Measurements from ENCODE around the gene MT1M.

MT1M gene

GRCh38 chr16:56649271-56649670 lies 16.8 kb downstream of the MT1M start:
- DNase-seq (ENCODE audit: low read depth): no peak
- H3K4me3 ChIP-seq (replicated peaks; ENCODE audit: low read depth, low read length): no peak overlapping the region
- no peak for TF ChIP-seq CTCF (IDR thresholded peaks at IDR 0.05; ENCODE audit: low read length, missing control alignments)

- no peak for TF ChIP-seq CTCF (IDR thresholded peaks at IDR 0.05; ENCODE audit: low read length, missing control alignments)
- no peak for DNase-seq (ENCODE audit: low read depth)
- H3K4me3 ChIP-seq (replicated peaks; ENCODE audit: low read depth, low read length): no peak overlapping the region
Observed at GRCh38 chr16:56649820-56650219, 17.4 kb downstream of the MT1M start.

- no peak for TF ChIP-seq CTCF (IDR thresholded peaks at IDR 0.05; ENCODE audit: low read length, missing control alignments)
- no peak for DNase-seq (ENCODE audit: low read depth)
Observed at GRCh38 chr16:56651586-56651985, 19.1 kb downstream of the MT1M start, which contains the start of gene MT1B. Gene MT1B (plus strand): TSS chr16:56651886. CDS start chr16:56651954, 68 bp downstream.

GRCh38 chr16:56652600-56652999 lies 20.1 kb downstream of the MT1M start:
- H3K4me3 ChIP-seq (replicated peaks; ENCODE audit: low read depth, low read length): no peak overlapping the region
- TF ChIP-seq CTCF (IDR thresholded peaks at IDR 0.05; ENCODE audit: low read length, missing control alignments): no peak
- DNase-seq (ENCODE audit: low read depth): no peak

More at GRCh38 chr16:56651586-56651985, 19.1 kb downstream of the MT1M start, which contains the start of gene MT1B:
- no peak within 1 kb of the TSS for H3K4me3 ChIP-seq (replicated peaks; ENCODE audit: low read depth, low read length)

- TF ChIP-seq CTCF (IDR thresholded peaks at IDR 0.05; ENCODE audit: low read length, missing control alignments): no peak
- no peak for DNase-seq (ENCODE audit: low read depth)
- H3K4me3 ChIP-seq (replicated peaks; ENCODE audit: low read depth, low read length): no peak overlapping the region
Observed at GRCh38 chr16:56653218-56653617, 20.8 kb downstream of the MT1M start.

- DNase-seq (ENCODE audit: low read depth): peak; percentile 29
- TF ChIP-seq CTCF (IDR thresholded peaks at IDR 0.05; ENCODE audit: low read length, missing control alignments): no peak
Observed at GRCh38 chr16:56657555-56658326, 25.3 kb downstream of the MT1M start, which contains the start of gene MT1F. Gene MT1F (plus strand): TSS chr16:56657959. CDS start chr16:56658059, 100 bp downstream.

More at GRCh38 chr16:56657555-56658326, 25.3 kb downstream of the MT1M start, which contains the start of gene MT1F:
- peak within 1 kb of the TSS; percentile 48 for H3K4me3 ChIP-seq (replicated peaks; ENCODE audit: low read depth, low read length)
